ENCODE data around the gene ERP27. TPM values are rescaled to one million over a fixed set of nuclear protein-coding genes. Genes with fewer than 3 reads are reported as not detected.

The ERP27 gene
- total and polyA plus RNA-seq, 2 of the 8 experiments (the other 6 are each of a cell fraction or from before 2014, with no cell fraction given): not detected

DNA sequence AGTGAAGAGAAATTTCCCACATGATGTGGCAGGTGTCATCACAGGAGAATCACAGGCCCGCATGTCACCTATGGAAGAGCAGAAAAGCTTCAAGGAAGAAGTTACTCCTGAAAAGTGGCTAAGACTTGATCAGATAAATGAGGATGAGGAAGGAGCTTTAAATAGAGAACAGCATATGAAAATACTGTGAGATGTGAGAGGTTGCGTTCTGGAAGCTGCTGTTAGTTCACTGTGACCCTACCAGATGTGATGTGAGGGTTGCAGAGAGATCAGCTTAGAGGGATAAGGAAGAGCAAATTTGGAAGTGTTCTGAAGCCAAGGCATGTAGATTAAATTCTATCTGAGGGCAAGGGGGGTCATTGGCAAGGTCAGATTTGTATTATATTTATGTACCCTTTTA, 17.1 kb downstream of the ERP27 start (continued):
- TF ChIP-seq, protein P1, sequence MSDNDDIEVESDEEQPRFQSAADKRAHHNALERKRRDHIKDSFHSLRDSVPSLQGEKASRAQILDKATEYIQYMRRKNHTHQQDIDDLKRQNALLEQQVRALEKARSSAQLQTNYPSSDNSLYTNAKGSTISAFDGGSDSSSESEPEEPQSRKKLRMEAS (IDR thresholded peaks at IDR 0.05): no peak
- TF ChIP-seq USF2 (IDR thresholded peaks at IDR 0.05; ENCODE audit: low read length) (no peak), SIN3A (conservative IDR thresholded peaks at IDR 0.05 in 1 of 2, IDR thresholded peaks at IDR 0.05 in 1 of 2; ENCODE audit: low read depth in 1 of 2, low read length in 2 of 2) (no peak), BCL11A (IDR thresholded peaks at IDR 0.05; ENCODE audit: low read depth in 2 of 2, low read length in 2 of 2) (no peak), ZNF274 (IDR thresholded peaks at IDR 0.05; ENCODE audit: borderline replicate concordance, extremely low read depth, low read length) (no peak)

Measured in H1 (cell line).